DOHH2 (cell line): ENCODE results near the gene ARL4D.

Source experiments
- H3F3A ChIP-seq: fragments of 200-600 bp; sonication (generic), shearing (Covaris generic); 2 replicates; pipeline ENCODE4 v1.6.0; 2016; ENCODE audit warnings: antibody characterized with exemption, mild to moderate bottlenecking; ENCODE audit not compliant: control insufficient read depth, insufficient read depth
- H3K27ac ChIP-seq: fragments of 200-600 bp; sonication (generic); 2 replicates; pipeline ENCODE4 v1.5.1; 2014; ENCODE audit warnings: low read depth, mild to moderate bottlenecking, low read length, moderate library complexity
- H3K27me3 ChIP-seq: fragments of 200-600 bp; sonication (generic); 2 replicates; pipeline ENCODE4 v1.6.1; 2014; ENCODE audit warnings: mild to moderate bottlenecking, low read length, mixed read lengths; ENCODE audit not compliant: control insufficient read depth
- H3K36me3 ChIP-seq: fragments of 200-600 bp; sonication (generic); 2 replicates; pipeline ENCODE4 v1.6.1; 2014; ENCODE audit warnings: mild to moderate bottlenecking, low read length, moderate library complexity, mixed read lengths; ENCODE audit not compliant: control insufficient read depth
- H3K4me1 ChIP-seq: fragments of 200-600 bp; sonication (generic); 2 replicates; pipeline ENCODE4 v1.6.1; 2014; ENCODE audit warnings: mild to moderate bottlenecking, low read length, mixed read lengths; ENCODE audit not compliant: control insufficient read depth
- H3K4me2 ChIP-seq: fragments of 200-600 bp; sonication (generic); 2 replicates; pipeline ENCODE4 v1.6.0; 2014; ENCODE audit warnings: mild to moderate bottlenecking, low read length, moderate library complexity
- H3K4me3 ChIP-seq: fragments of 200-600 bp; sonication (generic); 2 replicates; pipeline ENCODE4 v1.5.1; 2014; ENCODE audit warnings: mild to moderate bottlenecking, low read length, mixed read lengths
- H3K79me2 ChIP-seq: fragments of 200-600 bp; sonication (generic); 2 replicates; pipeline ENCODE4 v1.6.1; 2014; ENCODE audit warnings: mild to moderate bottlenecking, low read length, mixed read lengths; ENCODE audit not compliant: control insufficient read depth
- H3K9me2 ChIP-seq: fragments of 200-600 bp; sonication (generic); replicated peaks from 2 replicates; pipeline ENCODE4 v1.6.1; 2014; ENCODE audit warnings: mild to moderate bottlenecking, low read length, mixed read lengths; ENCODE audit not compliant: control insufficient read depth
- H3K9me3 ChIP-seq: fragments of 200-600 bp; sonication (generic); 2 replicates; pipeline ENCODE4 v1.6.1; 2014; ENCODE audit warnings: antibody characterized with exemption, low read length, mixed read lengths; ENCODE audit not compliant: control insufficient read depth, insufficient read depth
- H4K20me1 ChIP-seq: fragments of 200-600 bp; sonication (generic); 2 replicates; pipeline ENCODE4 v1.6.0; 2014; ENCODE audit warnings: low read depth, mild to moderate bottlenecking, antibody characterized with exemption, low read length, moderate library complexity; ENCODE audit not compliant: control insufficient read depth, insufficient read depth
- CTCF ChIP-seq: fragments of 200-600 bp; sonication (generic); IDR thresholded peaks from one replicate; pipeline ENCODE4 v1.5.1; 2014; ENCODE audit warnings: antibody characterized with exemption, mild to moderate bottlenecking, low read depth, low read length; ENCODE audit not compliant: poor library complexity, severe bottlenecking
- EZH2phosphoT487 ChIP-seq: fragments of 200-600 bp; sonication (generic); IDR thresholded peaks from 2 replicates; pipeline ENCODE4 v1.6.1; 2017; ENCODE audit warnings: borderline replicate concordance, mild to moderate bottlenecking, antibody characterized with exemption, low read length, moderate library complexity, mixed read lengths

The ARL4D gene

GRCh38 chr17:43431714-43432523, 33.1 kb downstream of the ARL4D start:
- H3K9me3 ChIP-seq: no peaks in the 10 kb centered on the region
- no peaks in the 10 kb centered on the region for H3K79me2 ChIP-seq
- H3K36me3 ChIP-seq: no peaks in the 10 kb centered on the region
- no peak overlapping the region for H3K27ac ChIP-seq
- H3F3A ChIP-seq: no peaks in the 10 kb centered on the region
- H3K27me3 ChIP-seq: peaks cover 24% of the 10 kb centered on the region
- no peaks in the 10 kb centered on the region for H4K20me1 ChIP-seq
- no peaks in the 10 kb centered on the region for H3K4me1 ChIP-seq
- no peaks in the 10 kb centered on the region for H3K9me2 ChIP-seq
- TF ChIP-seq CTCF (no peak), EZH2phosphoT487 (no peak)
- no peak overlapping the region for H3K4me2 ChIP-seq
- no peak overlapping the region for H3K4me3 ChIP-seq

- no peak for TF ChIP-seq CTCF
- no peak for TF ChIP-seq EZH2phosphoT487
- no peaks in the 10 kb centered on the region for H3K79me2 ChIP-seq
- H3K27me3 ChIP-seq: peaks cover 21% of the 10 kb centered on the region
- H3K27ac ChIP-seq: no peak overlapping the region
- no peaks in the 10 kb centered on the region for H4K20me1 ChIP-seq
- no peak overlapping the region for H3K4me2 ChIP-seq
- no peaks in the 10 kb centered on the region for H3K9me3 ChIP-seq
- H3K36me3 ChIP-seq: no peaks in the 10 kb centered on the region
- H3K9me2 ChIP-seq: no peaks in the 10 kb centered on the region
- no peaks in the 10 kb centered on the region for H3F3A ChIP-seq
- H3K4me1 ChIP-seq: no peaks in the 10 kb centered on the region
- H3K4me3 ChIP-seq: no peak overlapping the region
Measured at GRCh38 chr17:43434902-43435319, 36.1 kb downstream of the ARL4D start.

GRCh38 chr17:43437756-43438155, 39.0 kb downstream of the ARL4D start:
- no peak overlapping the region for H3K27ac ChIP-seq
- no peak overlapping the region for H3K4me3 ChIP-seq
- no peaks in the 10 kb centered on the region for H3K4me1 ChIP-seq
- H3K36me3 ChIP-seq: no peaks in the 10 kb centered on the region
- no peaks in the 10 kb centered on the region for H3K79me2 ChIP-seq
- H3F3A ChIP-seq: no peaks in the 10 kb centered on the region
- no peaks in the 10 kb centered on the region for H3K9me2 ChIP-seq
- H3K27me3 ChIP-seq: peaks cover 6% of the 10 kb centered on the region; the same call in 1 of the 2 replicates
- no peaks in the 10 kb centered on the region for H4K20me1 ChIP-seq
- no peak overlapping the region for H3K4me2 ChIP-seq
- H3K9me3 ChIP-seq: no peaks in the 10 kb centered on the region
- TF ChIP-seq EZH2phosphoT487 (no peak), CTCF (no peak)
